GM04504 (cell line): Measurements from ENCODE around the gene MIF.
"Not testable (repeated sequence)": the region's sequence is repeated elsewhere in the genome, so short reads cannot be mapped to it uniquely, and the experiment has no call there.

Source experiments
- DNase-seq: peaks from one replicate; pipeline ENCODE4 v3.0.0-alpha.2; 2012; ENCODE audit warnings: low read depth

The MIF gene

GRCh38 chr22:23893945-23894709, at the start of gene MIF:
Gene MIF, plus strand, starts transcription at chr22:23894383. Its CDS starts 92 bp downstream, at chr22:23894475.
- DNase-seq = peak; percentile 70

DNA sequence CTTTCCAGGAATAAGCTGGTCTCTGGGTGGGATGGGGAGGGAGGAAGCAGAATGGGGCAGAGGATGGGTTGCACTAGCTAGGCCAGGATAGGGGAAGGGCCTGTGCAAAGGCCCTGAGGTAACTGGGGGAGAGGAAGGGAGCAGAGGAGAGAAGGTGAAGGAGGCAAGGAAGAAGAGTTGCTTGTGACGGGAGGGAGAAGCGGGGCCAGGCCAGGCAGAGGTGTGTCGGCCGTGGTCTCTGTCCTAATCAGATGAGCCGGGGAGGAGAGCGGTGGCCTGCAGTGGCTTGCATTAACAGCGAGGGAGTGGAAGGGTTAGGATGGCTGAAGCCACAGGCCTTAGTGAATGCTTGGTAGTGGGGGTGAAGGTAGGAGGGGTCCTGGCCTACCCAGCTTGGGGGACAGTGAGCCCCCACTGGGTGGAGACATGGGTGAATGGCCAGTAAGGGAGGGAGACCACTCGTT, 49.4 kb upstream of the MIF start:
- DNase-seq = no peak

- DNase-seq = no peak
These were observed 48.7 kb upstream of the MIF start for GRCh38 chr22:23845265-23846080.

GRCh38 chr22:23846081-23846469, 48.1 kb upstream of the MIF start:
- DNase-seq = no peak

DNA sequence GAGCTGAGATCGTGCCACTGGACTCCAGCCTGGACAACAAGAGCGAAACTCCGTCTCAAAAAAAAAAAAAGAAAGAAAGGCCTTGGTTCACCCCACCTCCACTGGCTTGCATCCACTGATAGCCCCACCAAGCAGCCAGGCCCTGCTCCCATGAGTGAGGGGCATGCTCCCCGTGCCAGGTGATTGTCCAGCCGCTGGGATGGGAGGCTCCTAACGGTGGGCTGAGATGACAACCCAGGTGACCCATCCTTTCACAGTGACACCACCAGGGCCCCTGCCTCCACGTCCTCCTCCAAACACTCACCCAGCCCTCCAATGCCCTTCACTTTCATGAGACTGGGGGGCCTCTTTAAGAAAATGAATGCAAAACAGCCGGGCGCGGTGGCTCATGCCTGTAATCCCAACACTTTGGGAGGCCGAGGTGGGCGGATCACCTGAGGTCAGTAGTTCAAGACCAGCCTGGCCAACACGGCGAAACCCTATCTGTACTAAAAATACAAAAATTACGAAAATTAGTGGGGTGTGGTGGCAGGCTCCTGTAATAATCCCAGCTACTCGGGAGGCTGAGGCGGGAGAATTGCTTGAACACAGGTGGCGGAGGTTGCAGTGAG, 46.8 kb upstream of the MIF start:
- DNase-seq = no peak

DNA sequence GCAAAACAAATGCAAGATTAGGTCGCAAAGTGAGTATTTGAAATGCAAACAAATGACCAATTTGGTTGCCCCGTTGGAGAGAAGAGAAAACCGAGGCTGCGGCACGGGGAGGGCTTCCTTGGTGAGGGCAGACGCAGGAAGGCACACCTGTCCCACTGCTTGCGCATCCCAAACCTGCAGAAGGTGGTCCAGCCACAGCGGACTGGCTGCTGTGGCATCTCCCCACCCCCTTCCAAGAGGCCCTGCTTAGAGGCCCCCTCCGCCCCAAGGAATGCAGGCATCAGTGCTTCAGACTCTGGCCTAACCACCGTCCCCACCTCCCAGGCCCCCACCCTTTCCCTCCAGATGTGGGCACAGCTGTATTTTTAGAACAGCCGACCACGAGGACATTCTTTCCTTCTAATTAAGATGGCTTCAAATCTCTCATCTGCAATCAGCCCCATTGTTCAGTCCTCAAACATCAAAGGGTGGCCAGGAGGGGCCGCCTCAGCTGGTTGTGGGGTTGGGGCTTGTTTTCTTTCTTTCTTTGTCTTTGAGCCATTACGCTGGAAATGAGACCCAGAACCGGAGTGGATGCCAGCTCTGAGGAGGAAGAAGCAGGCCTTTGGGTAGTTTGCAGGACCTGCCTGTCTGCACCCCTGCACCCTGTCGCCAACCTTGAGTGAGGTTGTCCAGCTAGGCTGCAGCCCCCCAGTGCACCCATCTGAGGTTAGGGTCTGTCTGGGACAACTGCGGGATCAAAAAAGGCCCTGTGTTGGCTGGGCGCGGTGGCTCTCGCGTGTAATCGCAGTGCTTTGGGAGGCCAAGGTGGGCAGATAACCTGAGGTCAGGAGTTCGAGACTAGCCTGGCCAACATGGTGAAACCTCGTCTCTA, 46.0 kb upstream of the MIF start:
- no peak for DNase-seq

DNA sequence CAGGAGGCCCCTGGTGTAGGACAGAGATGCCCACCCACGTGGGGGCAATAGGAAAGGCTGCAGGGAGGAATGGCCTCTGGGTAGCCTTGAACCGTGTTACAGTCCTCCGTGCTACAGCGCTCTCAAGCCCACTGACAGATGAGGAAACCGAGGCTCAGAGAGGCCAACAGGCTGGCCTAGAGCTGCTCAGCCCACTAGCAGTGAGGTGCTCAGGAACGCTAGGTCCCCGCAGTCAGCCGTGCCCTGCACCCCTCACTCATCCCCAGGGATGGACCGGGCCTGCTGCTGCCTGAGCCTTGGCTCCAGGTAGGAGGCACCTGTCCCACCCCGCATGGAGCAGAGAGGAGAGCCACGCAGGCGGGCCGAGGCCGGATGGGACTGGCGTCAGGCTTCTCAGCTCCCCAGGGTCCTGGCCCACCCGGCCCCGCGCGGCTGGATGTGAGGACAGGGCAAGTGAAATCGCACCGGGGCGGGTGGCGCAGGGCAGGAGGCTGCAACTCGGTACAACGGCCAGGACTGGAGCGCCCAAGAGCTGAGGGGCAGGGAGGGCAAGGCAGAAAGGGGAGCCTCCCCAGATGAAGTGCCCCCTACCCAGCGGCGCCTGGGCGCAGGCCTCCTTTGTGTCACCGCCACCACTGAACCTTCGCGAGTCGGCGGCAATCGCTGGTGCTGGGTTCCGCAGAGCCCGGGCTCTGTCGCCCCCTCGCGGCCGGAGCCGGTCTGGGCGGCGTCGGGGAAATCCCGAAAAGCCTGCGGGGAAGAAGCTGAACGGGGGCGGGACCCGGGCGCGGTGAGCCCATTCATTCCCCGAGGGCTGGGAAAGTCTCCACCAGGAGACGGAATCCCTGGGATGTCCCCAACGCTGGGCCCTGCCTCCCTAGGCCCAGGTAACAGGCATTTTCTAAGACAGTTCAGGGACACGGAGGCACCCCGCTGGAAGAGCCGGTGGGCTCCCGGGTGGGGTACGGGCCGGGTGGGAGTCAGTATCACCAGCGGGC, 44.9 kb upstream of the MIF start:
- DNase-seq = peak; percentile 46

GRCh38 chr22:23850136-23850611, 44.0 kb upstream of the MIF start:
- DNase-seq = no peak

- DNase-seq = peak; percentile 14
These were observed 37.2 kb upstream of the MIF start for GRCh38 chr22:23856721-23857605.

GRCh38 chr22:23857606-23858483, 36.3 kb upstream of the MIF start, which contains the start of gene SLC2A11:
Gene SLC2A11, plus strand, starts transcription at chr22:23857875. Its CDS starts 125 bp downstream, at chr22:23858000.
- DNase-seq = peak; percentile 94

- no peak for DNase-seq
These were observed 35.7 kb upstream of the MIF start for GRCh38 chr22:23858484-23858815.

GRCh38 chr22:23859201-23859600, 35.0 kb upstream of the MIF start:
- DNase-seq = no peak

- not testable (repeated sequence) for DNase-seq
These were observed 34.0 kb upstream of the MIF start for GRCh38 chr22:23860187-23860586.

- DNase-seq = no peak
These were observed 32.1 kb upstream of the MIF start for GRCh38 chr22:23862103-23862502.

- DNase-seq = not testable (repeated sequence)
These were observed 29.6 kb upstream of the MIF start for GRCh38 chr22:23864499-23865154.

DNA sequence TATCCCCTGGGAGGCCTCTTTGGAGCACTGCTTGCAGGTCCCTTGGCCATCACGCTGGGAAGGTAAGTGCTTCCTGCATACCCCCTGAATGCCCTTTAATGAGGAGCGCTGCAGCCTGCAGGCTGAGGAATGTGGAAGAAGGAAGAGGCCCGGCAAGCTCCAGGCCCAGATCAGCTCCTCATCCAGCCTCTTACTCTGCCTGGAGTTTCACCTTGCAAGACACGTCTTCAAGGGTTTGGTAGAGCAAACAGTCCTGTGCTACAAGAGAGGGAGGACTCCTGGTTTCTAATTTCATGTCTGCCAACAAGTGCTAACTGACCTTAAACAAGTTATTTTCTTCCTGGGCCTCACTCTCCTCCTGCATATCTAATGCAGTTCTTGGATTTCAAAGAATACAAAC, 25.6 kb upstream of the MIF start:
- no peak for DNase-seq

GRCh38 chr22:23874871-23875270, 19.3 kb upstream of the MIF start:
- DNase-seq = no peak

- no peak for DNase-seq
These were observed 18.4 kb upstream of the MIF start for GRCh38 chr22:23875801-23876200.
